Measurements from ENCODE around the gene ZNF598. TPM values are rescaled to one million over a fixed set of nuclear protein-coding genes. Genes with fewer than 3 reads are reported as not detected.
"Not testable (repeated sequence)": the region's sequence is repeated elsewhere in the genome, so short reads cannot be mapped to it uniquely, and the experiment has no call there.

ZNF598 gene
- total RNA-seq, 1 experiment from 2014 or later, result 75.8 TPM

DNA sequence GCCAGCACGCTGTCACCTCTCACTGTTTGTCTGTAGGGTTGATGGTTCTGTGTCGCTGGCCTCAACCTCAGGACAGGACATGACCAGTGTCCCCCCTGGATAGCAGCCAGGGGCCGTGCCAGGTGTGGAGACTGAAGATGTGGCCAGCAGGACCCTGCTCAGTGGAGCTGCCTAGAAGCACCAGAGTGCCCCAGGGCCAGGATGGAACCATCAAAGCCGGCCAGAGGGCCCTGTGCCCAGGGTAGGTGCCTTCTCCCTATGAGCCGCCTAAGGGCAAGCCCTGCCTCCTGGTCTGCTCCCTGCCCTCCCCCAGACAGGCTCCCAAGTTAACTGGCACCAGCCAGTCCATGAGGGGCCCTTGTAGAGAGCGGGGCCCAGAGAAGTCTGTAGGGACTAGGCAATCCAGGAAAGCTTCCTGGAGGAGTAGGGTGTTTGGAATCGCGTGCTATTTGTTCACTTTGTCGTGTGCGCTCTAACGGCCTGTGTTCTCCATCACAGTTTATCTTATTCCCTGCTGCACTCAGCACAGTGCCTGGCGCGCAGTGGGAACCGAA is 50.8 kb downstream of the ZNF598 start:
- Histone ChIP-seq H3K4me1 (ENCODE audit: insufficient read depth, low read length, poor library complexity, severe bottlenecking) (peaks cover 16% of the 10 kb centered on the region), H3K4me3 (ENCODE audit: low read depth, low read length, poor library complexity, severe bottlenecking) (peak overlapping the region; percentile 88), H3K36me3 (ENCODE audit: insufficient read depth, low read length, poor library complexity, severe bottlenecking) (peaks cover 23% of the 10 kb centered on the region), H3K27me3 (replicated peaks; ENCODE audit: insufficient read depth, low read depth, low read length, poor library complexity) (no peaks in the 10 kb centered on the region), H3K27ac (ENCODE audit: low read depth, low read length, poor library complexity, severe bottlenecking) (no peak overlapping the region), H3K9me3 (ENCODE audit: low read depth, low read length, poor library complexity, severe bottlenecking) (no peaks in the 10 kb centered on the region)
- TF ChIP-seq EZH2 (IDR thresholded peaks at IDR 0.05; ENCODE audit: borderline replicate concordance, low read depth, low read length, poor library complexity, severe bottlenecking), result no peak
- TF ChIP-seq, protein P1, sequence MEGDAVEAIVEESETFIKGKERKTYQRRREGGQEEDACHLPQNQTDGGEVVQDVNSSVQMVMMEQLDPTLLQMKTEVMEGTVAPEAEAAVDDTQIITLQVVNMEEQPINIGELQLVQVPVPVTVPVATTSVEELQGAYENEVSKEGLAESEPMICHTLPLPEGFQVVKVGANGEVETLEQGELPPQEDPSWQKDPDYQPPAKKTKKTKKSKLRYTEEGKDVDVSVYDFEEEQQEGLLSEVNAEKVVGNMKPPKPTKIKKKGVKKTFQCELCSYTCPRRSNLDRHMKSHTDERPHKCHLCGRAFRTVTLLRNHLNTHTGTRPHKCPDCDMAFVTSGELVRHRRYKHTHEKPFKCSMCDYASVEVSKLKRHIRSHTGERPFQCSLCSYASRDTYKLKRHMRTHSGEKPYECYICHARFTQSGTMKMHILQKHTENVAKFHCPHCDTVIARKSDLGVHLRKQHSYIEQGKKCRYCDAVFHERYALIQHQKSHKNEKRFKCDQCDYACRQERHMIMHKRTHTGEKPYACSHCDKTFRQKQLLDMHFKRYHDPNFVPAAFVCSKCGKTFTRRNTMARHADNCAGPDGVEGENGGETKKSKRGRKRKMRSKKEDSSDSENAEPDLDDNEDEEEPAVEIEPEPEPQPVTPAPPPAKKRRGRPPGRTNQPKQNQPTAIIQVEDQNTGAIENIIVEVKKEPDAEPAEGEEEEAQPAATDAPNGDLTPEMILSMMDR (conservative IDR thresholded peaks at IDR 0.05; ENCODE audit: low read depth, low read length), result no peak
- ChIA-PET CTCF (no interaction called here), POLR2A (ENCODE audit: low non-redundant PET) (no interaction called here)
- BruUV-seq (replicated peaks), result no TSS peak
- intact Hi-C loops (cut with micrococcal nuclease; ENCODE audit: unreplicated experiment), result no loop called here
- DNase-seq (ENCODE audit: low spot score), result no peak

DNA sequence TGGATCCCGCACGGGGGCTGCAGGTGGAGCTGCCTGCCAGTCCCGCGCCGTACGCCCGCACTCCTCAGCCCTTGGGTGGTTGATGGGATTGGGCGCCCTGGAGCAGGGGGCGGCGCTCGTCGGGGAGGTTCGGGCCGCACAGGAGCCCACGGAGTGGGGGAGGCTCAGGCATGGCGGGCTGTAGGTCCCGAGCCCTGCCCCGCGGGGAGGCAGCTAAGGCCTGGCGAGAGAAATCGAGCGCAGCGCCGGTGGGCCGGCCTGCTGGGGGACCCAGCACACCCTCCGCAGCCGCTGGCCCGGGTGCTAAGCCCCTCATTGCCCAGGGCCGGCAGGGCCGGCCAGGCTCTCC is 51.5 kb downstream of the ZNF598 start:
- CTCF ChIA-PET, result not testable (repeated sequence)

DNA sequence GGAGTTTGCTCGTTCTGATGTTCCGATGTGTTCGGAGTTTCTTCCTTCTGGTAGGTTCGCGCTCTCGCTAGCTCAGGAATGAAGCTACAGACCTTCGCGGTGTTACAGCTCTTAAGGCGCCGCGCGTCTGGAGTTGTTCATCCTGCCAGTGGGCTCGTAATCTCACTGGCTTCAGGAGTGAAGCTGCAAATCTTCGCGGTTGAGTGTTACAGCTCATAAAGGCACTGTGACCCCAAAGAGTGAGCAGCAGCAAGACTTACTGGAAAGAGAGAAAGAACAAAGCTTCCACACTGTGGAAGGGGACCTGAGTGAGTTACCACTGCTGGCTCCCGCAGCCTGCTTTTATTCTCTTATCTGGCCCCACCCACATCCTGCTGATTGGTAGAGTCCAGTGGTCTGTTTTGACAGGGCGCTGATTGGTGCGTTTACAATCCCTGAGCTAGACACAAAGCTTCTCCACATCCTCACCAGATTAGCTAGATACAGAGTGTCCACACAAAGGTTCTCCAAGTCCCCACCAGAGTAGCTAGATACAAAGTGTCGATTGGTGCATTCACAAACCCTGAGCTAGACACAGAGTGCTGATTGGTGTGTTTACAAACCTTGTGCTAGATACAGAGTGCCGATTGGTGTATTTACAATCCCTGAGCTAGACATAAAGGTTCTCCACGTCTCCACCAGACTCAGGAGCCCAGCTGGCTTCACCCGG is 52.0 kb downstream of the ZNF598 start:
- H3K4me3 ChIP-seq (ENCODE audit: low read depth, low read length, poor library complexity, severe bottlenecking); H3K27ac ChIP-seq (ENCODE audit: low read depth, low read length, poor library complexity, severe bottlenecking); H3K9me3 ChIP-seq (ENCODE audit: low read depth, low read length, poor library complexity, severe bottlenecking); intact Hi-C loops (cut with micrococcal nuclease; ENCODE audit: unreplicated experiment); H3K27me3 ChIP-seq (replicated peaks; ENCODE audit: insufficient read depth, low read depth, low read length, poor library complexity); BruUV-seq (replicated peaks); CTCF ChIA-PET; DNase-seq (ENCODE audit: low spot score); POLR2A ChIA-PET (ENCODE audit: low non-redundant PET): not testable (repeated sequence)
- Histone ChIP-seq H3K36me3 (ENCODE audit: insufficient read depth, low read length, poor library complexity, severe bottlenecking) (peaks cover 11% of the 10 kb centered on the region), H3K4me1 (ENCODE audit: insufficient read depth, low read length, poor library complexity, severe bottlenecking) (peaks cover 16% of the 10 kb centered on the region)

More for the DNA sequence above, 51.5 kb downstream of the ZNF598 start:
- BruUV-seq (replicated peaks); H3K27ac ChIP-seq (ENCODE audit: low read depth, low read length, poor library complexity, severe bottlenecking); intact Hi-C loops (cut with micrococcal nuclease; ENCODE audit: unreplicated experiment); DNase-seq (ENCODE audit: low spot score); H3K4me3 ChIP-seq (ENCODE audit: low read depth, low read length, poor library complexity, severe bottlenecking); H3K9me3 ChIP-seq (ENCODE audit: low read depth, low read length, poor library complexity, severe bottlenecking); H3K27me3 ChIP-seq (replicated peaks; ENCODE audit: insufficient read depth, low read depth, low read length, poor library complexity); POLR2A ChIA-PET (ENCODE audit: low non-redundant PET): not testable (repeated sequence)
- Histone ChIP-seq H3K4me1 (ENCODE audit: insufficient read depth, low read length, poor library complexity, severe bottlenecking) (peaks cover 16% of the 10 kb centered on the region), H3K36me3 (ENCODE audit: insufficient read depth, low read length, poor library complexity, severe bottlenecking) (peaks cover 16% of the 10 kb centered on the region)

DNA sequence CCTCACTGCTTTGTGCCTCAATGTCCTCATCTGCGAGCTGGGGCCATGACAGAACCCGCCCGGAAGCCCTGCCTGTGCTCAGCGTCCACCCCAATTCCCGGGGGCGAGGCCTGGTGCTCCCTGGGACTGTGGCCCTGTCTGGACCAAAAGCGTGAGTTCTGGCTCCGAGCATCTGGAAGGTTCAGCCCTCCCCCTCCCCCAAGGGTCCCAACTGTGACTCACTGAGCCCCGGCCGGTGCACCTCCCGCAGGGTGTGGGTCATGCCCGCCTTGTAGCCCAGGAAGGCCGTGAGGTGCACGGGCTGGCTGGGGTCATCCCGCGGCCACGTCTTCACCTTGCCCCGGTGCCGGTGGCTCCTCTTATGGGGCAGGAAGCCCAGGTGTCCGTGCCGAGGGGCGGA is 55.9 kb downstream of the ZNF598 start:
- Histone ChIP-seq H3K4me3 (ENCODE audit: low read depth, low read length, poor library complexity, severe bottlenecking) (no peak overlapping the region), H3K27me3 (replicated peaks; ENCODE audit: insufficient read depth, low read depth, low read length, poor library complexity) (no peaks in the 10 kb centered on the region), H3K27ac (ENCODE audit: low read depth, low read length, poor library complexity, severe bottlenecking) (no peak overlapping the region), H3K4me1 (ENCODE audit: insufficient read depth, low read length, poor library complexity, severe bottlenecking) (peaks cover under 1% of the 10 kb centered on the region), H3K36me3 (ENCODE audit: insufficient read depth, low read length, poor library complexity, severe bottlenecking) (no peaks in the 10 kb centered on the region), H3K9me3 (ENCODE audit: low read depth, low read length, poor library complexity, severe bottlenecking) (no peaks in the 10 kb centered on the region)
- no peak for DNase-seq (ENCODE audit: low spot score)
- ChIA-PET POLR2A (ENCODE audit: low non-redundant PET) (no interaction called here), CTCF (no interaction called here)
- no peak for TF ChIP-seq EZH2 (IDR thresholded peaks at IDR 0.05; ENCODE audit: borderline replicate concordance, low read depth, low read length, poor library complexity, severe bottlenecking)
- TF ChIP-seq, protein P1 (conservative IDR thresholded peaks at IDR 0.05; ENCODE audit: low read depth, low read length), result no peak
- no TSS peak for BruUV-seq (replicated peaks)
- intact Hi-C loops (cut with micrococcal nuclease; ENCODE audit: unreplicated experiment), result no loop called here
